Effector CD4-positive, alpha-beta T cell (primary cell): ENCODE measurements around the gene TIE1.
A peak's percentile ranks its signal among the peaks of the same experiment; 100 is the strongest.
"Not testable (repeated sequence)": the region's sequence is repeated elsewhere in the genome, so short reads cannot be mapped to it uniquely, and the experiment has no call there.

ENCODE experiments used
- DNase-seq: peaks from one replicate; pipeline ENCODE4 v3.0.0-alpha.2; 2020

Gene TIE1

DNA sequence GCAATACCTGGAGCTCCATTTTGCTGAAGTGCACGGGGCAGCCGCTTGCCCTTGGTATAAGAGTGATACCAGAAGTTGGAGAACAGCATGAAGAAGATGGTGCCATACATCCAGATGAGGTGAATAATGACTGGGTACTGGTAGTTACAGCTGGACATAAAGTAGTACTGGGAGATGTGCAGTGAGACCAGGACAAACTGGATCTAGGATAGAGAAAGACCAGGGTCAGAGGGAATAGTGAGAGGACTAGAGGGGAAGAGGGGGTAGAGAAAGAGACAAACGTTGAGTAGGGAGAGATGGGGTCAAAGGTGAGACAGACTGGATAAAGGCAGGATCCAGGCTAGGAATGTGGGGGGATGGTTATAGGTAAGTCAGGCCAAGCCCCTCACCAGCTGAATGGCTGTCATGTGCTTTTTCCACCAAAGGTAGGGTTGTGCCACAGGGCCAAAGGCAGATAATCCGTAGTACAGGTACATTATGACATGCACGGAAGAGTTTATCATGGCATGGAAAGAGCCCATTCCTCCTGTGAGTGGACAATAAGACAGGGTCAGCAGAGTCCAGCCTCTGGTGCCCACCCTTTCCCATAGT, 63.2 kb downstream of the TIE1 start:
- no peak for DNase-seq

DNA sequence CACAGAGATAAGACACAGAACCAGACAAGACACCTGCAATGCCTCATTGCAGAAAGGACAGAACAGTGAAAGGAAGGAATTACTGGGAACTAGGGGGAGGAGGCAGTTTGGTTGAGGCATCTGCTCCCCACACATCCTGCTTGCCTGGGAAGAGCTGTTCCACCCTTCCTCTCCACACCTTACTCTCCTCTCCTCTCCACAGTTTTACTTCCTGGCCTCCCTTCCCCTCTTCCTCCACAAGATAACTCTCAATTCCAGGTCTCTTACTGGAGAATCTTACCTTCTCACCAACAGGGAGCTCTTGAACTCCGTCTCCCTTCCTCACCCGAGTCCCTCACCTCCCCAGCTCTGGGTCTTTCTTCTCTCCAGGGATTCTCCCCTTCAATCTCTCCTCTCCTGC, 64.9 kb downstream of the TIE1 start:
- no peak for DNase-seq

DNA sequence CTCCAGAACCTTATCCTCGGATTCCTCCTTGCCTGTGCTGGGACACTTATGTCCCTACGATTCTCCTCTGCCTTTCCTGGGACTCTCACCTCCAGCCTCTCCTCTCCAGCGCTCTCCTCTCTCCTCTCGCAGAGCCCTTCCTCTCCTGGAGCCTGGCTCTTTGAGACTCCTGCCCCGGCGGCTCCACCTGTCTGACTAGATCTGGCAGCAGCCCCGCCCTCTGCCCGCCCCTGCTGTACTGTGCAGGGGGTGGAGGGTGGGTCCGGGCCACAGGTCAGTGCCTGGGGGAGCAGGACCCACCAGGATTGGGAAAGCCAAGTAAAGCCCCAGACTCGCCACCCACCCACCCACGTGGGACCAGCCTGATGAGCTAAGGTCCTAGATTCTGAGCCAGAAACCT, 65.4 kb downstream of the TIE1 start:
- DNase-seq: no peak

DNA sequence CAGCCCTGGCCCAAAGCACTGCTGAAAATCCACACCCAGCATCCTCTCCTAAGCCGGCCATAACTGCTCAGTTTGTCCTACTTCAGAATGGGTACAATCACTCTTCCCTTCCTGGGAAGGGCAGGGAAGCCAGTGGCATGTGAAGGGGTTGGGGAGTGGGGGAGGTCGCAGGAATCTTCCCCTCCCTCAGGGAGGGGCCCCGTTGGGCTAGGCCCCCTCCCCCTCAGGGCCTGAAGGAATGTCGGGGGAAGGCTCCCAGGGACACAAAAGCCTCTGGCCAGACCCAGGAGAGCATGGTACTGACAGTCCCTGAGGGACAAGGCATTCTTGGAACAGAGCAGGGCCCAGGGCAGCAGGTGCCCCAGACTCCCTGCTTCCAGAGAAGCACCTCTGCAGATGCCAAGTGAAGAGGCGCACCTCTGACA, 65.8 kb downstream of the TIE1 start:
- DNase-seq: no peak

DNA sequence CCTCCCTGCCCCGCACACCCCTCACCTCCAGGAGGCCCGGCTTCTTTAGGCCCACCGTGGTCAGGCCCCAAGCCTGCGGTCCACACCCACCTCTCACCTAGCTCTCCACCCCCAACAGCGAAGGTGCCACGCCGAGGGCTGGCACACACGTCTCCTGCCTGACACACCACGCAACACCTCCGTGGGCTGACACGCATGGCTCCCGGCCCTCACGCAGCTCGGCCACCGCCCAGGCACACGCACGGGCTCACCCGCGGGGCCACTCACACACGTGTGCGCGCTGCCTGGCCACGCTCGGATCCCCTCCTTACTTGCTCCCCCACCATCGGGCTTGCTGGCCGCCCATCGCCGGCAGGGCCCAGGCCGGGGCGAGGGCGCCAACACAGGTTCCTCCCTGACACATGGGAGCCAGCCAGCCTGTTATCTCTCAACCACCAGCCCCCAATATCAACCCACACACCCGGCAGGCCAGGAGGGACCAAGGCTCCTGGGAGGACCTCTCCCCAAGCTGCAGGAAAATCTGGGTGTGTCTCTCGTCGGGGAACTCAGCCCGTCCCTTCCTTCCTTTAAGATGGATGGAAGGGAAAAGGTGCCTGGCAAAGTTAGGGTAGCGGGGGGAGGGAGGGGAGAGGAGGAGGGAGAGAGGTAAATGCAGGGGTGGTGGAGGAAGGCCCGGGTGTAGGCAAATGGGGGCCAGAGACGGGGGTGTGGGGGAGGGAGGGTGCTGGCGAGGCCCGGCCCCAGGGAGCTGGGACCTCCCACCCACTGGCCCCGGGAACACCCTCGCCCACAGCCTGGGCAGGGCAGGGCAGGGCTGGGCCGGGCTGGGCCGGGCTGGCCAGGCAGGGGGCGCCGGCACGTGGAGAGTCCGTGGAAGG, 66.5 kb downstream of the TIE1 start:
- no peak for DNase-seq

DNA sequence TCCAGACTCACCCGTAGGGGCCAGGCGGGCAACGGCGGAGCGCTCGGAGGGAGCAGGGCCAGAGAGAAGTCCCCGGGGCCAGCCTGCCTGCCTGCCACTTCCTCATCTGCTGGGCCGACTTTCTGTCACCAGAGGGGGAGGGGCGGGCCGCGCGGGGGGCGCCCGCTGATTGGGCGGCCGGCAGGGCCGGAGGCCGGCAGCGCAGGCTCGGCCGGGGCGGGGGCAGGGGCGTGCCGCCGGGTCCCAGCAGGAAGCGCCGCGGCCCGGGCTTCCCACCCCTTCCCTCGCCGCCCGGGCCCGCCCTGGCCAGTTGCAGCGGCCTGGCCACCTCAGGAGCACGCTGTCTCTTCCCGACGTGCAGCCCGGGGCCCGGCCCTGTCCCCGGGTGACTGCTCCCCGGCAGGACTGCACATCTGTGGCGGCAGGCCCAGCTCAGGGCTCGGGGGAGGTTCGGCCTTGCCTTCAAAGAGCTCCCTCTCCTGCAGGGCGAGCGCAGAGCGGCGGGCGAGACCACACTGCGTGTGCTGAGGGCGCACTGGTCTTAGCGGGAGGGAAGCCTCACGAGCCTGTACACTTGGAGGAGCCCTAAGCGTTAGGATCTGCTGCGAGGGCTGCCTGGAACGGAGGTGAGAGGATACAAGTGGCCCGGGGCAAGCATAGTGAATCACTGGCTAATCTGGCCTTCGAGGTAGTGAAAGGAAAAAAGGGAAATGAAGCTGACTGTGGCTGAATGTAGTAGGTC, 67.3 kb downstream of the TIE1 start, which contains the start of gene ELOVL1:
Gene ELOVL1 (minus strand): TSS at position 108 of the 742 bp plus-strand sequence. CDS start 2,402 bp downstream, outside the sequence.
- peak; percentile 74 for DNase-seq

DNA sequence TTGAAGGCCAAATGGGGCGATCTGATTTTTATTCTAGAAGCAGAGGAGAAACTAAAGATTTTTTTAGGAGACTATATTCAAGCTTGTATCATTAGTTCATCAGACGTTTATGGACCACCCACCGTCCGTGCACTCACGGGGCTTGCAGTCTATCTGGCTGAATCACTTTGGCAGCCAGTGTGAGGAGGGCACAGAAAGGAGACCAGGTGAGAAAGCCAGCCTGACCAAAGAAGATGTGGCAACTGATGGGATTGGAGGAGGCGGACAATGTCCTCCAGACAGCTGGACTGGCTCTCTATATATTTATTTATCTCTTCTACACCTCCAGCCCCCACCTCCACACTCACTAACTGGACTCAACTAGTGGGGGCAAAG, 67.9 kb downstream of the TIE1 start:
- DNase-seq: no peak

DNA sequence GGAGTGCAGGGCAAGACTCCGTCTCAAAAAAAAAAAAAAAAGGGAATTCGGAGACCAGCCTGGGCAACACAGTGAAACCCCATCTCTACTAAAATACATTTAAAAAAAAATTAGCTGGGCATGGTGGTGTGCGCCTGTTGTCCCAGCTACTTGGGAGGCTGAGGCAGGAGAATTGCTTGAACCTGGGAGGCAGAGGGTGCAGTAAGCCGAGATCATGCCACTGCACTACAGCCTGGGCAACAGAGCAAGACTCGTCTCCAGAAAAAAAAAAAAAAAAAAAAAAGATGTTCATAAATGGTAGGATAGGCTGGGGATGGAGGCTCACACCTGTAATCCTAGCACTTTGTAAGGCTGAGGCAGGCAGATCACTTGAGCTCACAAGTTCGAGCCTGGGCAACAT, 69.0 kb downstream of the TIE1 start:
- not testable (repeated sequence) for DNase-seq

DNA sequence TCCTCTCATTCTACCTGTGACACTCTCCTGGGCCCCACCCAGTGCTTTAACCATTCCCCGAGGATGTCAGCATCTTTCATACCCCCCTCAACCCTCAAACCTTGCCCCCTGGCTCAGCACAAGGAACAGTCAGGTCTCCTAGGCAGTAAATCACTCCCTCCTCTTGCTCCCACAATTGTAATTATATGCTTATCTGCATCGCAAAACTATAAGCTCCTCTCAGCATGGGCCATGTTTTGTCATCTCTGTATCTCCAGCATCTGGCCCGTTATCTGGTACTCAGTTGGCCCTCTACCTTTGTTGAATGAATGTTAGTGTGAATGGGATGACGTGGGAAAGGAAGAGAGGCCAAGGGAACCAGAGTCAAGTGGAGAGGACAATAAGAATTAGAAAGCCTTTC, 69.8 kb downstream of the TIE1 start:
- no peak for DNase-seq

DNA sequence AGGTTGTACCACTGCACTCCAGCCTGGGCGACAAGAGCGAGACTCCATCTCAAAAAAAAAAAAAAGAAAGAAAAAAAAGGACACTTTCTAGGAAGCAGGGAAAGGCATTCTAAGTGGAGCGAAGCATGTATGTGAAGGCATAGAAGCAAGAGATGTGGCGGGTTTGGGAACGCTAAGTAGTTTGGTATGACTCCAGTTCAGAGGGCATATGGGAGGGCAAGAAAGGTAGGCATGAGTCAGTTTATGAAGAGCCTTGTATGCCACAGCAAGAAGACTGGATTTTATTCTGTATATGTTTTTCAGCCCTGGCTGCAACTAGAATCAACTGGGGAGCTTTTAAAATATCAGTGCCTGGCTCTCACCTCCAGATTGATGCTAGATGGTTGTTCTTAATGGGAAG, 71.4 kb downstream of the TIE1 start:
- no peak for DNase-seq
